Measurements from ENCODE around the gene GTPBP8. TPM values are rescaled to one million over a fixed set of nuclear protein-coding genes. Genes with fewer than 3 reads are reported as not detected.
A peak's percentile ranks its signal among the peaks of the same experiment; 100 is the strongest.

GTPBP8 gene
- 10 to 100 TPM; 22.0 to 25.0 (median 24.8) TPM for polyA plus RNA-seq (ENCODE audit: insufficient read length in 4 of 4)

DNA sequence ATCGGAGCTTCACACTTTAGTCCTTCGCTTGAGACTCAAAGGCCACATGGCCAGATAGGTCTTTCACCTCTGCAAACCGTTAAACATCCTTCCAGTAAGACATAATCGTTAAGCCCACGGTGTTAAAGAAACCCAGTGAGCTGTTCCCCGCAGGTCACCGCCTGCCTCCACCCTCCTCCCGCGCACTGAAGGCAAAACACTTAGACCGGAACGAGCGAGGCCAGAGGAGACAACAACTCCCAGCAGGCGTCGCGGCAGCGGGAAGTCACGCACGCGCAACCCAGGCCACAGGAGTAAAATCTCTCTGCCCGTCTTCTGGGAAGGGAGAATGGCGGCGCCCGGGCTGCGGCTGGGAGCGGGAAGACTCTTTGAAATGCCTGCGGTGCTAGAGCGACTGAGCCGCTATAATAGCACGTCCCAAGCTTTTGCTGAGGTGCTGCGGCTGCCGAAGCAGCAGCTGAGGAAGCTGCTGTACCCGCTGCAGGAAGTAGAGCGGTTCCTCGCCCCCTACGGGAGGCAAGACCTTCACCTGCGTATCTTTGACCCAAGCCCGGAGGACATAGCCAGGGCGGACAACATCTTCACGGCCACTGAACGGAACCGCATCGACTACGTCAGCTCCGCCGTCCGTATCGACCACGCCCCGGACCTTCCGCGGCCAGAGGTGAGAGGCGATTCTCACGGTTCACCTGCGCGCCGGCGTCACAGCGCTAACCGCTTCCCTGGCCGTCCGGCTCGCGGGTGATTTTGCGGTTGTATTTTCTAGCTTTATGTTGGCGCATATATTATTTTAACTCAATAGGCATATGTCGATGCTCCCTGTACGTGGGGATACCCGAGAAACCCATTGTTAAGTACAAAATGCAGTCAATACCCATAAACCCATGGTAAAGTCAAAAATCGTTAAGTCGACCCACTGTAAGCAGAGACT is at the start of gene GTPBP8:
TSS of gene GTPBP8 (plus strand) at position 313 of the 931 bp plus-strand sequence. CDS start at position 329, 16 bp downstream.
- DNase-seq (ENCODE audit: low read depth in 4 of 4, low spot score in 2 of 4) = peak; percentile 77 to 90 (median 86)

DNA sequence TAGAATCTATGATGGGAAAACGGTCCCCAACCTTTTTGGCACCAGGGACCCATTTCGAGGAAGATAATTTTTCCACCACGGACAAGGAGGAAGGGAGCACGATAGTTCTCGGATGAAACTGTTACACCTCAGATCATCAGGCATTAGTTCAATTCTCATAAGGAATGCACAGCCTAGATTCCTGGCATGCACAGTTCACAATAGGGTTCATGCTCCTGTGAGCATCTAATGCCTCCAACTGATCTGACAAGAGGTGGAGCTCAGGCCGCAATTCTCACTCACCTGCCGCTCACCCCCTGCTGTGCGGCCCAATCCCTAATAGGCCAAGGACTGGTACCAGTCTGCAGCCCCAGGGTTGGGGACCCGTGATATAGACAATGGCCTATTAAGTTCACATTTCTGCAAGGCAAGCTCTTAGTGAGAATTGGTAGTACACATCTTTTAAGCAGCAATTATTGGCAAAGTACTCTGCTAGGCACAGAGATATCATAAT is 42.4 kb upstream of the GTPBP8 start:
- DNase-seq (ENCODE audit: low read depth in 4 of 4, low spot score in 2 of 4) = no peak

DNA sequence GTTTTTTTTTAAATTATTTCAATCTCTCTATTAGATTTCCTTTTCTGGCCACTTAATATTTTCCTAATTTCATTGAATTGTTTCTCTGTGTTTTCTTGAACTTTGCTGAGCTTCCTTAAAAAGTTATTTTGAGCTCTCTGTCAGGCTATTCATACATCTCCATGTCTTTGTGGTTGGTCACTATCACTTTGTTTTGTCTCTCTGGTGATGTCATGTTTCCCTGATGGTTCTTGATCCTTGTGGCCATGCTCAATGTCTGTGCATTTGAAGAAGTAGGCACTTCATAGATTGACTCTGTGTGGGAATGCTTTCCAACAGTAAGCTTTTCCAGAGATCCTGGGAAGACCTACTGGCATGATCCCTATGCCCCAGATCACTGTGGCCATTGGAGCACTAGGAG is 34.4 kb upstream of the GTPBP8 start:
- DNase-seq (ENCODE audit: low read depth in 4 of 4, low spot score in 2 of 4) = no peak

DNA sequence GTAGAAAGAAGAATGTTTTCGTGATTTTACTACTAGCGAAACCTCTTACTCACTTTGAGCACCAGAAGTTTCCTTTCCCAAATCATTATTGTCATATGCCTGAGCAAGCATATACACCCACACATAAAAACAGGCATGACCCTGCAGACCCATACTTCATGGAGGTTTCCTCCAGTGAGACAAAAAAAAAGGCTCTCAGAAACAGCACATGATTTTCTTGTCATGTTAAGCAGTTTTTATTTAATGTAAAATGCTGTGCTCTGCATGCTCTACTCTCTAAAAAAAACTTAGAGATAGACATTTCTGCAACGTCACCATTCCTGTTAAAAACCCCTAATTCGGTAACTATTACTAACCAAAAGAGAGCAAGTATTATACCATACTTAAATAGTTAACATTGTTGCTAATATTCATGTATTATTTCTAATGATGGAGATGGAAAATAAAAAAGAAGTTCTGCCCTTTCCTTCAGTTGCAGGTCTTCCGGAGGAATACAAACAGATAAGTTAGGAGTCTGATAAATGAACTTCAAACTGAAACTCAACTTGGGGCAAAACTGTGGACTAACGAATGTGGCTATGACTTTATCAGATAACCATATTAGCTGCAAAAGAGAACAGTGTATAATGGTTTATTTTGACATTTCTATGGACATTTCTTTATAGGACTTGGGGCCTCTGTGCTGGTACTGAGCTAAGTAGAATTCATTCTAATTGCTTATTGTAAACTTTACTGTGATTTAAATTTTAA is 31.8 kb upstream of the GTPBP8 start:
- no peak for DNase-seq (ENCODE audit: low read depth in 4 of 4, low spot score in 2 of 4)

DNA sequence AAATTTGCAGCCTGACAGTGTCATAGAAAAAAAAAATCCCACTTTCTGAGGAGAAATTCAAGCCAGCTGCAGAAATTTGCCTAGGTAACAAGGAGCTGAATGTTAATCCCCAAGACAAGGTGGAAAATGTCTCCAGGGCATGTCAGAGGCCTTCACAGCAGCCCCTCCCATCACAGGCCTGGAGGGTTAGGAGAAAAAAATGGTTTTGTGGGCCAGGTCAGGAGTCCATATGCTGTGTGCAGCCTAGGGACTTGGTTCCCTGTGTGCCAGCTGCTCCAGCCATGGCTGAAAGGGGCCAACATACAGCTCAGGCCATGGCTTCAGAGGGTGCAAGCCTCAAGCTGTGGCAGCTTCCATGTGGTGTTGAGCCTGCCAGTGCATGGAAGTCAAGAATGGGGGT is 27.1 kb upstream of the GTPBP8 start:
- no peak for DNase-seq (ENCODE audit: low read depth in 4 of 4, low spot score in 2 of 4)

DNA sequence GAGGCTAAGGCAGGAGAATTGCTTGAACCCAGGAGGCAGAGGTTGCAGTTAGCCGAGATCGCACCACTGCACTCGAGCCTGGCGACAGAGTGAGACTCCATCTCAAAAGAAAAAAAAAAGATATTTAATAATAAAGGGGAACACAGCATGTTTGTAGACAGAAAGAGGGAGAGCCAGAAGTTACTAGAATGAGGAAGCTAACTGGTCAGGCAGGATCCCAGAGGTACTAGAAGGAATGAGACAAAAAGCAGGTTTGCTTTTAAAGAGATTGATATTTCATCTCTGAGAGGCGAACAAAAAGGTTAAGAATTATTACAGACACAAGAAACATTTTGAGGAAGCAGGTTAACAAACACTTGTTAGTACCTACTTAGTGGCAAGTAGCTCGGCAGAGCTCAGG is 25.1 kb upstream of the GTPBP8 start:
- DNase-seq (ENCODE audit: low read depth in 4 of 4, low spot score in 2 of 4) = no peak

- no peak for DNase-seq (ENCODE audit: low read depth in 4 of 4, low spot score in 2 of 4)
Measured at GRCh38 chr3:112966633-112967032, 24.2 kb upstream of the GTPBP8 start.

DNA sequence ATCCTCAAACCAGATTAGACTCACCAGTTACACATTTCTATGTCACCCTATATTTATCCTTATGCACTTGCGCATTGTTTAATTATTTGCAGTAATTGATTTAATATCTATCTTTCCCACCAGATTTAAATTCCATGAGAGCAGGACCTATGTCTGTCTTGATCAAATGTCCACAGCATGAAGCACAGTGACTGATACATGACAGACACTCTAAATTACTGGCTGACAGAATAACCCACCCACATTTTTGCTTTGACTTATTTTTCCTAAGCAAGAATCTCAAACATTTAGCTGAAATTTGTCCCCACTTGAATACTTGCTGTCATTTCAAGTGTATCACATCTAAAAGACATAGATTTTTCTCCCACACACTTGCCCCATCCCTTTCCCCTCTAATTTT is 23.4 kb upstream of the GTPBP8 start:
- no peak for DNase-seq (ENCODE audit: low read depth in 4 of 4, low spot score in 2 of 4)

GRCh38 chr3:112967828-112968227 is 23.0 kb upstream of the GTPBP8 start:
- no peak for DNase-seq (ENCODE audit: low read depth in 4 of 4, low spot score in 2 of 4)

DNA sequence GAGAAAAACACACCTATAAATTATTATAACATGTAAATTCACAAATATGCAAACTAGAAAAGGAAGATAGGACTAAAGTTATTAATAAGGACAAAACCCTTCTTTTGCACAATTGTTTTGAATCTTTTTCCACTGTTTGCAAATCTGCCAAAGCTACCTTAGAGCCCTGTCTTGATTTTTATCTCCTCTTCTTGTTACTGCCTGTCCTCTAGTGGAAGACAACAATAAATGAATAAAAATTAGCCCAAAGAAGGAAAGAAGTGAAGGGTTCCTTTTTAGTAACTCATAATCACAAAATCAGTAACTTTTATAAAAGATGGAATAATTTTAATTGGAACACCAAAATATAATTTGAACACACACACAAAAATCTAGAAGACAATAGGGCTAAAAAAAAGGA is 18.6 kb upstream of the GTPBP8 start:
- DNase-seq (ENCODE audit: low read depth in 4 of 4, low spot score in 2 of 4) = no peak

DNA sequence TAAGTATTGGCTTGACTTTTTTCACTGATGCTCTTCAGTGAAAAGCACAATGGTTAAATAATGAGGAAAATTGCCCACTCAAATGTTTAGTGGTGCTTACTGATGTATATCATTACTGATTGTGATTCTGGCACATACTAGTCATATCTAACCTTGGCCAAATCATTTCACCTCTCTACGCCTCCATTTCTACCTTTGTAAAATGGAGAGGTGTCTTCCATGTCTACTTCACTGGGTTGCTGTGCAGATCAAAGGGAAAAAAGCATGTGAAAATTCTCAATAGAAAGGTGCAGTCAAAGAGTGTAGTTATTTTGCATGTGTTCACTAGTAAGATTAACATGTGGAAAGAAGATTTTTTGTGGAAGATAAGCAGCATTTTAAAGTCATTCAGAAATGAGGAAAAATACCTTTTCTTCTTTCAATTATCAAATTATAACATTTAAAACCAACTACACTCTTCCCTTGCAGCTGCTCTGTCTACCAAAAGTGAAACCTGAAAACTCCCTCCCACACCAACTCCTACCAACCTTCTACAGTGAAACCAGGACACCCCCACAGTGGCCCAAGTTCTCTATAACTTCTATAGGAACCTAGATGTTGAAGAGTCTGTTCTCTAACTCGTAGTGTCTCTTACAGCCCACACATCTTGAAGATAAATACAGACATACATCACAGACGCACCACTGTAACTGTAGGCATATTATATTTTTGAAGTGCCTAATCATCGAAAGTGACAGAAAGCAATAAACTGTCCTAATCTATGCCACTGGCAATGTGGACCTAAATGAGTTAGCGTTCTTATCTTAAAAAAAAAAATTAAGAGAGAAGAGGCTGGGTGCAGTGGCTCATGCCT is 17.2 kb upstream of the GTPBP8 start:
- DNase-seq (ENCODE audit: low read depth in 4 of 4, low spot score in 2 of 4) = no peak

- no peak for DNase-seq (ENCODE audit: low read depth in 4 of 4, low spot score in 2 of 4)
Measured at GRCh38 chr3:112974178-112974517, 16.6 kb upstream of the GTPBP8 start.

DNA sequence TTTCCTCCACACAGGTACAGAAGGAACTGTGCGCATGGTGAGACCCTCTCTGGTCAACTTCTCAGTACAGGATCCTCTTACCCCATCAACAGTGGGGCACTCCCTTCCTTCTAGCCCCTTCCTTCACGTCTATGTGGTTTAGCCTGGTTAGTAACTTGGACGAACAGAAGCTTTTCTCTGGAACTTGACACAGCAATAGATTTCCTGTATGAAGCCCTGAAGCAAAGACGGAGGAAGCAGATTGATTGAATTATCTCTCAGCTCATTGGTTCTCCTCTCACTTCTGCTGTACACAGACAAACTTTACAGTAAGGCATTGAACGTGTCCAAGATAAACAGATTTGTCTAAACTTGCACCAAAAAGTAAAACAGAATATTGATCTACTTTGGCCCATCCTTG is 15.9 kb upstream of the GTPBP8 start, which contains the start of gene CD200R1:
TSS of gene CD200R1 (minus strand) at position 210 of the 400 bp plus-strand sequence. CDS start 246 bp downstream, outside the sequence.
- DNase-seq (ENCODE audit: low read depth in 4 of 4, low spot score in 2 of 4) = no peak

DNA sequence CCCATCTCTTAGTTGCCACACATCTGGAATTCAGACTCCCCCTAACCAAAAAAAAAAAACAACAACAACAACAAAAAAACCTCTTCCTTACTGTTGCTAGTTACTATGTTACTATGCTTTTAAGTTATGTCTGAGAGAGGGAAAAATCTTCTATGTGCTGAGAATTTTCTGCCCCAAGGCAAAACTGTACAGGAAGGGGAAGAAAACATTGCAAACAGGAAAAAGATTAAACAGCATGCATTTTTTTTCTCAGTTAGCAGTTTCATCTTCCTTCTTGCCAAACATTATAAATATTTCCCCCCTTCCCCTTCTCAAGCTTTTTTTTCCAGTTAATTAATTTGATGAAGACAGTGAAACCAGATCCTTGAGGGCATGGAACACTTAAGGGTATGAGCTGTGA is 14.8 kb upstream of the GTPBP8 start:
- DNase-seq (ENCODE audit: low read depth in 4 of 4, low spot score in 2 of 4) = no peak

DNA sequence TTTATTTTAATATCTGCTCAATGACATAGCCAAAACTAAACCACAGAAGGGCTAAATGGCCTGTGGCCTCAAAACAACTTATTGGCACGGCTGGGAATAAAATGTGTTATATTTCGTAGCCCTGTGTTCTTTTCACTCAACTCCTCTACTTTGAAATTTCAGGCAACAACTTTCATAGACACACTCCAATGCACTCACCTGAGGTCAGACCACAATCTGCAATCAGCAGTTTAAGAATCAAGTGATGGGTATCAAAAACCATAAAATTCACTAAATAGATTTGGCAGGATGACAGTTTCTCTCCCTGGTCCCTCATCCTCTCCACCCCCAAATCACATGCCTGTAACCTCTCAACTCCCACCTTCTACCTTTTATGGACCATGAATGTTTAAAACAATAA is 13.8 kb upstream of the GTPBP8 start:
- DNase-seq (ENCODE audit: low read depth in 4 of 4, low spot score in 2 of 4) = no peak

DNA sequence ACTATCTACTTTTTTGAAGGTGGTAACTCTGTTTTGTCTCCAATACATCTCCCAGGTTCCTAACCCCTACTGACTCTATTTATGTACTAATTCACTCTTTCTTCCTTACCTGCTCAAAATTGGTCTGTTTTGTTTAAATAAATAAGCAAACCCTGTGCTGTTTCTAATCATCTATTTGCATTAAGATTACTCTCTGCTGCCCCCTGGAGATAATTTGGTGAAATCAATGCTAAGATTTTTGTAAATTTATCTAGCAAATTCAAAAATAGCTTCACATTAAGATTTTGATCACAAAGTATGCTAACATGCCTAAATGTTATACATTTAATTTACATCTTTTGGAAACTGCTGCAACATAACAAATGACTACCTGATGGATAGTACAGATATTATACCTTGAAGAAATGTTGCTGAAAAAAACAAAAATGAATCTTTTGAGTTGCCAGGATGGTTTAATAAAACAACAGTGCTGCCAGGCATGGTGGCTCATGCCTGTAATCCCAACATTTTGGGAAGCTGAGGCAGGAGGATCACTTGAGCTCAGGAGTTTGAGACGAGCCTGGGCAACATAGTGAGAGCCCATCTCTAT is 11.4 kb upstream of the GTPBP8 start:
- no peak for DNase-seq (ENCODE audit: low read depth in 4 of 4, low spot score in 2 of 4)

DNA sequence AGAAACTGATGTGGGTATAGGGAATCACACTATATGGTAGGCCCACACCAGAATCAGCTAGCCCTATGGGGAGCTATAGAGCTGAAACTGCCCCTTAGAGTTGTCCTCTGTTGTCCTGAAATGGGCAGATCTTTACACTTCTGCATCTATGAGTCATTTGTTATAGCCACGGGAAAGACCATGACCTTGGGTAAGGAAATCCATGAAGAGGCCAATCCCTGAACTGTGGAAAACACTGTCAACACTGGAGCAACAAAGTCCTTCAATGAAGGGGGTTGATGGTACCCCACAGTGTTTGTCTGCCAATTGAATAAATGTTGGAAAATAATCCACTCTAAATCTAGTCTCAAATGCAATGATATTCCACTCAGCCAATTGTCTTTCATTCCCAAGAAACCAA is 10.7 kb upstream of the GTPBP8 start:
- no peak for DNase-seq (ENCODE audit: low read depth in 4 of 4, low spot score in 2 of 4)

DNA sequence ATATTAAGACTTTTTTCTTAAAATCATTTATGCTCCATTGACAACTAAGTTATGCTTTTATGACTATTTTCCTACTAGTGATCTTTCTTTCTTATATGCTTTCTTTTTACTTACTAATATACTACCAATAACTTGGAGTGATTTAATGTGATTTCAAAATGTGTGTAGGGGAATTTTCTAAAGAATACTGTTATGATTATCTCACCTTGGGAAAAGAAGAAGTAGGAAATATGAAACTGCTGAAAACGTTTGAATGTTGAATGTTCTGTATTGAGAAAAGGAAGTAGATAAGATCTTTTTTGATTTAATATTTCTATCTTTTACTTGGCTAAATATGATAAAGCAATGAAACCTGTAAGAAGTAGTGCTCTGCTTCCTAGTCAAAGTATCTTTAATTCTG is 8.1 kb upstream of the GTPBP8 start:
- DNase-seq (ENCODE audit: low read depth in 4 of 4, low spot score in 2 of 4) = no peak

- DNase-seq (ENCODE audit: low read depth in 4 of 4, low spot score in 2 of 4) = no peak
Measured at GRCh38 chr3:112984485-112984884, 6.3 kb upstream of the GTPBP8 start.

- DNase-seq (ENCODE audit: low read depth in 4 of 4, low spot score in 2 of 4) = no peak
Measured at GRCh38 chr3:112987710-112988334, 3.0 kb upstream of the GTPBP8 start.
